Embryonic facial prominence (tissue), 1 donor: ENCODE results near the gene PARVB.

Experiments
- DNase-seq: peaks from one replicate; pipeline ENCODE4 v3.0.0-alpha.2; 2016; ENCODE audit errors: extremely low spot score

PARVB gene

GRCh38 chr22:44159811-44160210 lies 135.7 kb downstream of the PARVB start:
- DNase-seq, result no peak

DNA sequence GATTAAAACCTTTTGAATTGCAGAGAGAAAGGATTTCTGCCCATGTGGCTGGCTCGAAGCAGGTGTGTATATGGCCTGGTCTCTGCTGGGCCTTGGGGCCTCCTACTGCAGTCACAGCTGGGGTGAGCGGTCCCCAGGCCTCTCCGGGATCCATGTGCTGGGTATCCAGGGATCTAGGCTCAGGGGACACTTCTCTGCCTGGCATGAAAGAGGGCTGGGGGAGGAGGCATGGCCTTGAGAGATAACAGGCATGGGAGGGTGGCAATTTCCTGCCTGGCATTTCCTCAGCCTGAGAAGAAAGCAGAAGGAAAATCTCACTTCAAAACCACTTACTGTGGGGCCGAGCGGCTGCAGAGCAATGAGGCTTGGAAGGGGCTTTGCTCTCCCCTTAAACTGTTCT lies 136.3 kb downstream of the PARVB start:
- no peak for DNase-seq

DNA sequence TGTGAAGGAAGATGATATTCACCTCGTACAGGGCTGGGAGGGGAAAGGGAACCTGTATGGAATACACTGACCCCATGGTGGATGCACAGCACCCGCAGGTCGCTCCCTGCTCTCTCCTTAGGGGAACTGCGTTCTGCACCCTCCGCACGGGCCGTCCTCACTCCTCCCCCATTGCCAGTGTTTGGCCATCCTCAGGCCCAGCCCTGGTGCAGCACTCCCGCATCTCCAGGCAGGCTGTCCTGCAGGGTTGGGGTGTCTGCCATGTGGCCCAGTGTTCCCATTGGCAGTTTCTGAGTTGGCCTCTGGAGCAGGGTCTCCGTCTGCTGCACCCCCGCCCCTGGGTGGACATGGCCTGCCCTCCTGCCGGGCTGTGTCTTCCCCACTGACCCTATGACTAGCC lies 137.6 kb downstream of the PARVB start:
- no peak for DNase-seq

- DNase-seq, result no peak
Measured at GRCh38 chr22:44162960-44163359, 138.9 kb downstream of the PARVB start.

- DNase-seq, result no peak
Measured at GRCh38 chr22:44163536-44163935, 139.4 kb downstream of the PARVB start.

GRCh38 chr22:44164031-44164430 lies 139.9 kb downstream of the PARVB start:
- DNase-seq, result no peak

DNA sequence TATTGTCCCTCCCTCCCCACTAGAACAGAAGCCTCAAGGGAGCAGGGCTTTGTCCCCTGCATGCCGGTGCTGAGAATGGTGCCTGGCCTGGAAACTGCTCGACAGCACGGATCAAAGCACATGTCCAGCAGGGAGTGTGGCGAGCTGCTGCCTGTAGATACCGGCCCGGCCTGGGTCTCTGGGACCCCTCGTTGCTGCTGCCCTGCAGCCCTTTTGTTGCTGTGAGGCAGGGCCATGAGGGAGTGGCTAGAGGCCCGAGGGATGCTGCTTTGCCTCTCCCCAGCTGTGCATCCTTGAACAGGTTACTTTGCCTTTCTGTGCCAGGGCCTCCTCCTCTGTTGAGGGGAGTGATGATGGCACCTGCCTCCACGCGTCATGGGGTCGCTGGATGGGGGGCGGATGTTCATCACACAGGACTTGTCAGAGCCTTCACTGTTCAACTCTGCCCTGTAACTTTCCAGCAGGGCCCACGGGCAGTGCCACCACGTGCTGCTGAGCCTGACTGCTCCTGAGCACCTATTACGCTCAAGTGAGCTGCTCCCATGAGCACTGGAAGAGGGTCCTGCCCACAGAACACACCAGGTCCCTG lies 141.3 kb downstream of the PARVB start:
- DNase-seq, result no peak

- no peak for DNase-seq
Measured at GRCh38 chr22:44166498-44167276, 142.6 kb downstream of the PARVB start.

DNA sequence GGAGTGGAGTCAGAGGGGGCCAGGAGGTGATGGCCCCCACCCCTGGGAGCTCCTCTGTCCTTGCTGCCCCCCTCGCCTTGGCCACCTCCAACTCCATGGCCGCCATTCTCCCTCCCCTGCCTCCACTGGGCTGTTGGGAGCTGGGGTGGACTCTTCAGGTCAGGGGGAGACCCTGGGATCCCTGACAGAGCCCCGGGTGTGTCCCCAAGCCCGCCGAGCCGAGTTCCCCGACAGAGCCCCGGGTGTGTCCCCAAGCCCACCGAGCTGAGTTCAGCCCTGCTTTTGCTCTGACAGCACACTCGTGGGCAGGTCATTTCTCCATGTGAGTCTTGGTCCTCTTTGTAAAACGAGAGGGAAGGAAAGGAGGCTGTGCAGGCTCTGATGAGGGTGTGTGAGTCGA lies 143.4 kb downstream of the PARVB start:
- DNase-seq, result no peak

- DNase-seq, result no peak
Measured at GRCh38 chr22:44168206-44168605, 144.1 kb downstream of the PARVB start.

DNA sequence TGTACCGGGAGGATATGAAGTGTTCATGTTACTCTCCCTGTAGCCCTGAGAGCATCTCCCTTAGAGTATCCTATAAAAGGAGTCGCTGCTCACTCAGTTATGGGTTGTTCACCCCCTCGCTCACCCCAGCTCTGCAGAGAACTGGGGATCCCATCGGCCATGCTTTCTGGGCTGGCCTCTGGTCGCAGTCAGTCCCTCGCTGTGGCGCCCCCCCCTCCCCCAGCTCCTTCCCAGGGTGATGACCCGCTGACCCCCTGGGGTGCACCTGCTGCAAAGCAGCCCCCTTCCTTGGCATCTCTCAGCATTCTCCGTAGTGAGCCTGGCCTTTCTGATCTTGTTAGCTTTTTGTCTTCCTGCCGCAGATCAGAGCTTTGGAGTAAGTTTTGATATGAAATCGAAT lies 146.4 kb downstream of the PARVB start:
- no peak for DNase-seq

DNA sequence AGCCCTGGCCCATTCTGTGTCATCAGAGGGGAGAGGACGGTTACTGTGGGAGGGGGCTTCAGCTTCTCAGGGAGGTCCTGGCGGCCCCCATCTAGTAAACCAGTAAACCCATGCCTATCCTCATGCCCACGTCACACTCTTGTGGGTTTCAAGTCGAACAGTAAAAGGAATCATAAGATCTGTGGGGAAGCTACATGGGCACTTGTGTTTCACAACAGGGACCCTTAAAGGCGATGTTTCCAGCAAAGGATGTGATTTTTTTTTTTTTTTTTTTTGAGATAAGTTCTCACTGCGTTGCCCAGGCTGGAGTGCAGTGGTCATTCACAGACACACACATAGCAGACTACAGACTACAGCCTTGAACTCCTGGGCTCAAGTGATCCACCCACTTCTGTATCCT lies 147.5 kb downstream of the PARVB start:
- no peak for DNase-seq

GRCh38 chr22:44172370-44173108 lies 148.4 kb downstream of the PARVB start:
- no peak for DNase-seq

- DNase-seq, result no peak
Measured at GRCh38 chr22:44173154-44173553, 149.1 kb downstream of the PARVB start.

DNA sequence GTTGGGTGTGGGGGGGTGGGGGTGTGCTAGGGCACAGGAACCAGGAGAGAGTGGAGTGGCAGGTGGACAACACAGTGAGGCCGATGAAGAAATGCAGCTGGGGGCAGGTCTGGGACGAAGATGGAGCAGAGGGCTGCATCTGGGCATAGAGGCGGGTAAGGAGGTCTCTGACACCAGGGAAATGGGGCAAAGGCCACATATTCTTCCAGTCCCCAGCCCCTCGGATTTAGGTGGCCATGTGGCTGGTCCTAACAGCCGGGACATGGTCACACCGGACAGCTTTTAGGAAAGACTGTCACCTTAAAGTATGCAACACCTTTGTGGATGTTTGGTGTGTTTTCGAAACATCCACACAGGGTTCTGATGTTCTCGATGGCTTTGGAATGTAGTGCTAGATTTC lies 151.6 kb downstream of the PARVB start:
- DNase-seq, result no peak

GRCh38 chr22:44179196-44179988 lies 155.3 kb downstream of the PARVB start:
- DNase-seq, result no peak

GRCh38 chr22:44179989-44180705 lies 156.0 kb downstream of the PARVB start:
- DNase-seq, result no peak

DNA sequence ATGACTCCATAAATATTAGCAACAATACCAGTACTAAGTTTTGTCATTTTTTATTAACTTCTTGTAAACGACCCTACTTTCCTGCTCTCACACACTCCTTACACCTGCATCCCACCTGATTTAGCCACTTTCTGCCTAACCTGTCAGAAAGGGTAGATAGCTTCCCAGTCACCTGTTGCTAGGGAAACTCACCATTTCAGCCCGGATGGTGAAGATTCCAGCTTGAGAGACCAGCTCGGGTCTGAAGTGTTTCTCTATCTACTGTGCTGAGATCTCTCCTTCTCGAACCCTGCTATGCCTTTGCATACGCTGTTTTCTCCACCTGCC lies 156.6 kb downstream of the PARVB start, which contains the start of gene PARVG:
Gene PARVG (plus strand): TSS at position 220 of the 327 bp plus-strand sequence. CDS start 2,405 bp downstream, outside the sequence.
- DNase-seq, result no peak

DNA sequence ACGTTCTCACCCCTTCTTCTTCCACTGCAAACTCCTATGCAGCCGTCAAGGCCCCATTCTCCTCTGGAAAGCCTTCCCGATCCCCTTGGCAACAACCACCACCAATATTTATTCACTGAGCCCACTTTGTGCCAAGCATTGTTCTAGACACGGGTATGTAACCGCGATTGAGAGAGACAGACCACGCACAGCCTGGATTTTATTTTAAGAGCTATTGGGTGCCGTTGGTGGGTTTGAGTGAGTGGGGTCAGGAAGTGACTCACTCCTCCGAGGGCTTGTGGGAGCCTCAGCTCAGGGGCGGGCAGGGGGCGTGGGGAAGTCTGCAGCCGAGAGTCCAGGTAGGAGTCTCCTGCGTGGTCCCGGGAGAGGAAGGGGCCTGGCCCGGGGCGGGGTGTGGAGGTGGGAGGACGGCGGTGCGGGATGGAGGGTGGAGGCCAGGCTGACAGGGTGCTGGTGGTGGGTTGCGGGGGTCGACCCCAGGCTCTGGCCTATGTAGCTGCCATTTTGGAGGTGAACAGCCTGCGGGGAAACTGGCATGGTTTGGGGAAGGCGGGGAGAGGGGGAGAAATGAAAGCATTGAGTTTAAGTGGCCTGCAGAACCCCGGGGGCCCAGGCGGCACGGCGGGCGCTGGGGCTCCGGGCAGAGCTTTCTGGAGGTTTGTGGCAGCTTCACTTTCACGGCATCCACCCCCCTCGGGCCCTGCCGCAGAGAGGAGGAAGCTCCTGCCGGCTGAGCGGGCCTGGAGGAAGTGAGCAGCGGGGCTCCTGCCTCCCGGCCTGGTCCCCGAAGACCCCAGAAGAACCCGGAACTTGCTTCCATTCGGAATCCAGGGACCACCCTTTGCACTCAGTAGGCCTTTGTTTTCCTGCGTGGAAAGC lies 157.2 kb downstream of the PARVB start:
- DNase-seq, result no peak

GRCh38 chr22:44181912-44182587 lies 157.9 kb downstream of the PARVB start:
- no peak for DNase-seq
